Ovary (tissue), 9 donors: Measurements from ENCODE around the gene STBD1. TPM values are rescaled to one million over a fixed set of nuclear protein-coding genes. Genes with fewer than 3 reads are reported as not detected.

Experiments
- DNase-seq, 5 donors: peaks; one replicate each; pipeline ENCODE4 v3.0.0-alpha.2; 2019 to 2020
- H3K27ac ChIP-seq, 2 donors: fragments of 200-600 bp; one replicate each; pipeline versions ENCODE4 v1.5.1 to v1.8.0; 2019 to 2022
- H3K27me3 ChIP-seq: fragments of 200-600 bp; one replicate; pipeline ENCODE4 v1.8.0; 2022
- H3K36me3 ChIP-seq: fragments of 200-600 bp; sonication (generic); one replicate; pipeline ENCODE4 v1.5.1; 2019
- H3K4me1 ChIP-seq: one replicate; pipeline ENCODE4 v1.8.1; 2013; ENCODE audit warnings: mild to moderate bottlenecking, moderate library complexity; ENCODE audit not compliant: insufficient read depth
- H3K4me3 ChIP-seq: fragments of 200-600 bp; sonication (generic); one replicate; pipeline ENCODE4 v1.5.1; 2017
- H3K9me3 ChIP-seq, 2 donors: fragments of 200-600 bp in 1 of 2; sonication (generic) in 1 of 2; one replicate each; pipeline versions ENCODE4 v1.5.1 to v1.8.1; 2013 to 2019; ENCODE audit warnings: mild to moderate bottlenecking in 1 of 2, moderate library complexity in 1 of 2
- EP300 ChIP-seq: sonication (generic); formaldehyde crosslinking; IDR thresholded peaks from one replicate; pipeline ENCODE4 v1.6.1; 2017; ENCODE audit warnings: antibody characterized with exemption
- POLR2A ChIP-seq: fragments of 450-650 bp; IDR thresholded peaks from one replicate; pipeline ENCODE4 v1.6.1; 2017; ENCODE audit warnings: antibody characterized with exemption, mild to moderate bottlenecking, moderate library complexity
- WGBS, 3 donors: extraction: QIAGEN DNeasy Blood & Tissue Kit in 1 of 3; methylation state at CpG; one replicate each; pipeline versions ENCODE4 v1.1.5 to v1.1.7; 2013 to 2017; 5-methylcytosine and 5-hydroxymethylcytosine counted together
- intact Hi-C, 4 donors: fragments of 100-400 bp; cut with DNase I; formaldehyde crosslinking; loops; one replicate each; pipeline versions ENCODE4 v1.11.0 to v1.15.1; 2022 to 2023
- polyA plus RNA-seq, 2 donors: library from polyadenylated mRNA; stranded (reverse); fragments of 200-250 nt in 1 of 2; fragments of 350-450 nt in 1 of 2; fragmentation: Illumina TruSeq in 1 of 2; extraction: RNeasy Lipid Tissue Mini Kit (QIAGEN cat#74804) in 1 of 2; gene quantifications; one replicate each; pipeline ENCODE4 v1.2.3, GENCODE V29; 2013 to 2014
- total RNA-seq, 7 donors: library from RNA; depleted of rRNA in 2 of 7; stranded (reverse); fragments of >200 nt in 2 of 7; fragmentation: NEBNext Ultra II Directional in 3 of 7; extraction: Animal tissue kit (Norgen Biotek cat#: 25700) in 3 of 7; gene quantifications; one replicate each; pipeline versions ENCODE4 v1.1.0 to v1.2.4, GENCODE V29; 2016 to 2023
- TF ChIP-seq, protein P1 (sequence below), 3 donors: fragments of 450-650 bp in 2 of 3; fragments of 200-600 bp in 1 of 3; IDR thresholded peaks; one replicate each; pipeline versions ENCODE4 v1.5.1 to v1.8.0; 2016 to 2022; ENCODE audit warnings: antibody characterized with exemption in 3 of 3, mild to moderate bottlenecking in 1 of 3
- donor health status: DM: no; HTN: no; CAD: no; lungs with moderate emphysema.
- donor health status: DM: no; HTN: no; CAD: no.
- donor health status: Bipolar disorder and iron deficiency.
- donor health status: DM: yes; HTN: yes; CAD: no.
- donor health status: DM: no; HTN: no; CAD: no.
- donor health status: DM: yes; HTN: yes; CAD: no.

Gene STBD1
- total and polyA plus RNA-seq, 9 donors, result 2.1 to 7.0 (median 4.2) TPM

DNA sequence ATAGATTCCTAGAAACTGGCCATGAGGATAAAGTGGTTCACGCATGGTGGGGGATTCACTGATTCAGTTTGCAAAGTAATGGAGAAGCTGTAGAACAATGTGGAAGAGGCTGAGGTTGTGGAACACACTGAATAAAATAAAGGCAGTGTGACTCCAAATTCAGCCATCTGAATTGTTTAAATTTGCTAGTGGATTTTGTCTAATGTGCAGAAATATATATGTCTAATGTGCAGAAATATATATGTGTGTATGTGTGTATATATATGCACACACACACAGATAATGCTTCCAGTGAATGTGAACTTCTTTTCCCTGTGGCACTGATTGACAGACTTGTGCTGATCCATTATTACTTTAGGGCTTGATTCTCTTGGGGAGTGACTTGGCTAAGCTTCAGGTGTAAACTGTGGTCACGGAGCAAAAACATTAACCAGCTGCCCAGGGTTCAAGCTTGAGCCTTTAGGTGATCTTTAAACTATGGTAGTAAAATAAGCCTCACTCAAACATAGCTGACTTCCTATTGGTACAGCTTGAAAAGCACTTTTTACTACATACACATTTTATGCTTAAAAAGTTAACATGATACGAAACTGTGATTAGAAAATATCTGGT is 3.5 kb downstream of the STBD1 start:
- Histone ChIP-seq H3K4me1 (peaks cover 2% of the 10 kb centered on the region), H3K4me3 (no peak overlapping the region), H3K27me3 (no peaks in the 10 kb centered on the region), H3K9me3 (no peaks in the 10 kb centered on the region), H3K27ac (no peak overlapping the region), H3K36me3 (no peaks in the 10 kb centered on the region)
- 86 to 97% (median 87%) methylated on average over 3 of the region's 3 CpGs for WGBS, 3 donors
- no peak for TF ChIP-seq EP300
- no peak for TF ChIP-seq POLR2A
- TF ChIP-seq, protein P1, sequence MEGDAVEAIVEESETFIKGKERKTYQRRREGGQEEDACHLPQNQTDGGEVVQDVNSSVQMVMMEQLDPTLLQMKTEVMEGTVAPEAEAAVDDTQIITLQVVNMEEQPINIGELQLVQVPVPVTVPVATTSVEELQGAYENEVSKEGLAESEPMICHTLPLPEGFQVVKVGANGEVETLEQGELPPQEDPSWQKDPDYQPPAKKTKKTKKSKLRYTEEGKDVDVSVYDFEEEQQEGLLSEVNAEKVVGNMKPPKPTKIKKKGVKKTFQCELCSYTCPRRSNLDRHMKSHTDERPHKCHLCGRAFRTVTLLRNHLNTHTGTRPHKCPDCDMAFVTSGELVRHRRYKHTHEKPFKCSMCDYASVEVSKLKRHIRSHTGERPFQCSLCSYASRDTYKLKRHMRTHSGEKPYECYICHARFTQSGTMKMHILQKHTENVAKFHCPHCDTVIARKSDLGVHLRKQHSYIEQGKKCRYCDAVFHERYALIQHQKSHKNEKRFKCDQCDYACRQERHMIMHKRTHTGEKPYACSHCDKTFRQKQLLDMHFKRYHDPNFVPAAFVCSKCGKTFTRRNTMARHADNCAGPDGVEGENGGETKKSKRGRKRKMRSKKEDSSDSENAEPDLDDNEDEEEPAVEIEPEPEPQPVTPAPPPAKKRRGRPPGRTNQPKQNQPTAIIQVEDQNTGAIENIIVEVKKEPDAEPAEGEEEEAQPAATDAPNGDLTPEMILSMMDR (IDR thresholded peaks at IDR 0.05), result no peak
- DNase-seq, result no peak
- intact Hi-C loops, result loop anchor here in 1 of 4 donors (10.0 kb wide), 1 partner anchor 115 kb away; no protein-coding TSS in a partner anchor

DNA sequence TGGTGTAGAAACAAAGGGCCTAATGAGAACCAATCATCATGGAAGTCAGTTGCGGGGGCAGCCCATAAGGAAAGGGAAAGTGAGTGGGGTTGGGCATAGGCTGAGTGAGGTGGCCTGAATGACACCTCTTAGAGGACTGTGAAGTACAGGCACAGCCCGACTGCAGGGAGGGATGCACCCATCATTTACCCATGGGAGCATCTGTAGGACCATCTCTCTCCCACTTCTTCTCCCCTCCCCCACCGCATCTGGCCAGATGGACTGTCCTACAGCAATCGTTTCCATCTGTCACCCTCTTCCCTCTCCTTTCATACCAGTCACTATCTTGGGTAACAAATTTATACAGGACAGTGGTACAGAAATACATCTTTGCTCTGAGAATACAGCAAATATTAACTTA is 4.2 kb downstream of the STBD1 start:
- no peak overlapping the region for H3K4me3 ChIP-seq
- peaks cover 2% of the 10 kb centered on the region for H3K4me1 ChIP-seq
- no peaks in the 10 kb centered on the region for H3K27me3 ChIP-seq
- H3K9me3 ChIP-seq, result no peaks in the 10 kb centered on the region
- H3K36me3 ChIP-seq, result no peaks in the 10 kb centered on the region
- WGBS, 3 donors, result 71 to 77% (median 74%) methylated on average over 4 of the region's 4 CpGs
- no peak for DNase-seq
- intact Hi-C loops, result no loop called here
- TF ChIP-seq EP300 (no peak), POLR2A (no peak)
- TF ChIP-seq, protein P1 (IDR thresholded peaks at IDR 0.05), result no peak
- H3K27ac ChIP-seq, result no peak overlapping the region

DNA sequence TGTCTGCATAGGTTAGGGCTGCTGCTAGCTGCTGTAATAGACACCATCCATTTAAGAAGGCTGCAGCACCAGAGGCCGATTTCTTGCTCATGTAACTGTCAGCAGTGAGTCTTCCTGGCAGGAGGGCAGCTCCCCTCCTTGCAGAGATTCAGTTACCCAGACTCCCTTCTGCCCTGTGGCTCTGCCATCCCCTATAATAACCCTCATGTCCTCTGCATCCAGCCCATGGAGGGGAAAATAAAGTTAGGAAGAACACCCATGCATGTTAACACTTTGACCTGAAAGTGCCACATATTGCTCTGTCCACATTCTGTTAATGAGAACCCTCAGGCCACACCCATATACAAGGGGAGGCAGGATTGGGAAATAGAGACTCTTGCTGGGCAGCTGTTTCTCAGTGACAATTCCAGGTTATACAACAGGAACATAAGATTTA is 5.4 kb downstream of the STBD1 start:
- Histone ChIP-seq H3K27me3 (no peaks in the 10 kb centered on the region), H3K4me3 (no peak overlapping the region), H3K4me1 (peaks cover 2% of the 10 kb centered on the region), H3K9me3 (no peaks in the 10 kb centered on the region), H3K36me3 (no peaks in the 10 kb centered on the region), H3K27ac (no peak overlapping the region)
- TF ChIP-seq, protein P1 (IDR thresholded peaks at IDR 0.05), result no peak
- TF ChIP-seq EP300 (no peak), POLR2A (no peak)
- no peak for DNase-seq
- intact Hi-C loops, result no loop called here
- WGBS, 3 donors, result 49 to 67% (median 55%) methylated on average over 1 of the region's 1 CpG

DNA sequence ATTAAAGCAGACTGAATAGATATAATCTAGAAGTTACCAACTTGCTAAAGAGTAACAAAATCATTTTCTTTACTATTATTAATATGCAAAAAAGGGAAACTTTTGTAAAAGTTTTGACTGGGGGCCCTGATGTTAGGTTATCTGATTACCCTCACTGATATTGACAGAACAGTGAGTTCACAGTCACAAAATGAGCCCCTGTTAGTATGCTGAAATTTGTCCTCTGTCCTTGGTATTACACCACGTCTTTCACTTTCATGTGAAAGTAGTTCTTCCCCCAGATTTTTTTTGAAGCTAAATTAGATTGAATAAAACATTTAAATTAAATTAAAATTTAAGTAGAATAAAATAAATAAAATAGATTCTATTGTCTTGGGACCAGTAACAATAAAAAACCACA is 5.9 kb downstream of the STBD1 start:
- no peak overlapping the region for H3K4me3 ChIP-seq
- no peaks in the 10 kb centered on the region for H3K27me3 ChIP-seq
- H3K27ac ChIP-seq, result no peak overlapping the region
- no peaks in the 10 kb centered on the region for H3K9me3 ChIP-seq
- intact Hi-C loops, result no loop called here
- TF ChIP-seq POLR2A (no peak), EP300 (no peak)
- TF ChIP-seq, protein P1 (IDR thresholded peaks at IDR 0.05), result no peak
- DNase-seq, result no peak
- no peaks in the 10 kb centered on the region for H3K36me3 ChIP-seq
- H3K4me1 ChIP-seq, result peaks cover 2% of the 10 kb centered on the region
- WGBS, 3 donors, result 63 to 69% (median 66%) methylated on average over 1 of the region's 1 CpG
